Measurements from ENCODE around the gene ATP11A.

GRCh38 chr13:112765731-112766130 is 75.9 kb downstream of the ATP11A start:
- TF ChIP-seq POLR2AphosphoS5 (IDR thresholded peaks at IDR 0.05; ENCODE audit: borderline replicate concordance, low read depth, low read length) (no peak), EZH2 (IDR thresholded peaks at IDR 0.05) (no peak), FOXP2 (optimal IDR thresholded peaks at IDR 0.05; ENCODE audit: control extremely low read depth, extremely low read length, insufficient read depth) (no peak)
